Mucosa of descending colon (tissue), 3 donors: Measurements from ENCODE around the gene TBRG4. TPM values are rescaled to one million over a fixed set of nuclear protein-coding genes. Genes with fewer than 3 reads are reported as not detected.

Experiments
- ATAC-seq: fragments of 200-7000 bp; cut with Tn5 transposase; one replicate; pipeline ENCODE4 v1.9.1; 2020; ENCODE audit warnings: mild to moderate bottlenecking, moderate library complexity
- DNase-seq, 3 donors: peaks; one replicate each; pipeline ENCODE4 v3.0.0-alpha.2; 2020
- H3K36me3 ChIP-seq: fragments of 200-600 bp; one replicate; pipeline ENCODE4 v1.8.0; 2021; ENCODE audit warnings: low read depth, mild to moderate bottlenecking
- H3K4me1 ChIP-seq: fragments of 200-600 bp; one replicate; pipeline ENCODE4 v1.8.0; 2021; ENCODE audit warnings: low read depth, mild to moderate bottlenecking
- H3K4me3 ChIP-seq: fragments of 200-600 bp; one replicate; pipeline ENCODE4 v1.8.0; 2021; ENCODE audit warnings: mild to moderate bottlenecking
- H3K9me3 ChIP-seq: fragments of 200-600 bp; one replicate; pipeline ENCODE4 v1.8.0; 2021; ENCODE audit warnings: mild to moderate bottlenecking
- intact Hi-C, 2 donors: fragments of 100-400 bp; cut with DNase I in 1 of 2; cut with micrococcal nuclease in 1 of 2; formaldehyde crosslinking; loops; one replicate each; pipeline versions ENCODE4 v1.11.0 to v1.11.1; 2022; cut with DNase I, micrococcal nuclease
- total RNA-seq, 3 donors: library from RNA; stranded (reverse); fragmentation: NEBNext Ultra II Directional in 2 of 3; extraction: Animal tissue kit (Norgen Biotek cat#: 25700) in 2 of 3; gene quantifications; one replicate each; pipeline versions ENCODE4 v1.2.1 to v1.2.4, GENCODE V29; 2021 to 2023
- TF ChIP-seq, protein P1 (sequence below): fragments of 200-600 bp; IDR thresholded peaks from one replicate; pipeline ENCODE4 v1.8.0; 2022; ENCODE audit warnings: antibody characterized with exemption, mild to moderate bottlenecking
- donor health status: DM: no; HTN: no; CAD: no; lungs with moderate emphysema.
- donor health status: DM: no; HTN: no; CAD: no.
- donor health status: DM: no; HTN: yes; CAD: no.

Gene TBRG4
- total RNA-seq, 3 donors from 2014 or later: 84.0 to 122 (median 85.6) TPM

DNA sequence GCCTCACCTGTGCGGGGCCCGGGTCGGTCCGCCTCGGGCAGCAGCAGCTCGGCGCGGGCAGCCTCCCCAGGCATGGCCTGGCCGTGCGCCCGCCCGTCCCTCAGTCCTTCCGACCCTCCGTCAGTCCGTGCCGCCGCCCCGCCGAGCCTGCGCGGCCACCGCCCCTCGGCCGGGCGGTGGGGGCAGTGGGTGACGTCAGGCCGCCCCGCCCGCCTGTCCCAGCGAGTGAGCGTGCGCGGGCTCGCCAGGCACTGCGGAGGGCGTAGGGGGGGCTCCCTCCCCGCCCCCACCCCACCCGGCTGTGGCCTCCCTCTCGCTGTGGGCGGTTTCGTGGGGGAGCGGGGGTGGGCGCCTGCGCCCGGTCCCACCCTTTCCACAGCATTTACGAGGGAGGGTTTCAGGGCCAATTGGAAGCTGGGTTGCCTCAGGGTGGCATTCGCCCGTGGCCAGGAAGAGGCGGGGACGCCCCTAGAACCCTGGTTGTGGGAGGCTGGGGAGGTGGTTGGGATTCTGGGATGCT lies 22.6 kb downstream of the TBRG4 start, which contains the start of gene NACAD:
Gene NACAD (minus strand): TSS at position 149 of the 520 bp plus-strand sequence. CDS start 75 bp downstream, at position 74.
- TF ChIP-seq, protein P1, sequence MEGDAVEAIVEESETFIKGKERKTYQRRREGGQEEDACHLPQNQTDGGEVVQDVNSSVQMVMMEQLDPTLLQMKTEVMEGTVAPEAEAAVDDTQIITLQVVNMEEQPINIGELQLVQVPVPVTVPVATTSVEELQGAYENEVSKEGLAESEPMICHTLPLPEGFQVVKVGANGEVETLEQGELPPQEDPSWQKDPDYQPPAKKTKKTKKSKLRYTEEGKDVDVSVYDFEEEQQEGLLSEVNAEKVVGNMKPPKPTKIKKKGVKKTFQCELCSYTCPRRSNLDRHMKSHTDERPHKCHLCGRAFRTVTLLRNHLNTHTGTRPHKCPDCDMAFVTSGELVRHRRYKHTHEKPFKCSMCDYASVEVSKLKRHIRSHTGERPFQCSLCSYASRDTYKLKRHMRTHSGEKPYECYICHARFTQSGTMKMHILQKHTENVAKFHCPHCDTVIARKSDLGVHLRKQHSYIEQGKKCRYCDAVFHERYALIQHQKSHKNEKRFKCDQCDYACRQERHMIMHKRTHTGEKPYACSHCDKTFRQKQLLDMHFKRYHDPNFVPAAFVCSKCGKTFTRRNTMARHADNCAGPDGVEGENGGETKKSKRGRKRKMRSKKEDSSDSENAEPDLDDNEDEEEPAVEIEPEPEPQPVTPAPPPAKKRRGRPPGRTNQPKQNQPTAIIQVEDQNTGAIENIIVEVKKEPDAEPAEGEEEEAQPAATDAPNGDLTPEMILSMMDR: no peak
- H3K36me3 ChIP-seq: no peaks in the 10 kb centered on the region
- H3K4me1 ChIP-seq: no peaks in the 10 kb centered on the region
- H3K9me3 ChIP-seq: no peaks in the 10 kb centered on the region
- ATAC-seq: peak; percentile 69
- no peak within 1 kb of the TSS for H3K4me3 ChIP-seq
- intact Hi-C loops: no loop called here
- DNase-seq: peak; percentile 23 to 50 (median 46)

DNA sequence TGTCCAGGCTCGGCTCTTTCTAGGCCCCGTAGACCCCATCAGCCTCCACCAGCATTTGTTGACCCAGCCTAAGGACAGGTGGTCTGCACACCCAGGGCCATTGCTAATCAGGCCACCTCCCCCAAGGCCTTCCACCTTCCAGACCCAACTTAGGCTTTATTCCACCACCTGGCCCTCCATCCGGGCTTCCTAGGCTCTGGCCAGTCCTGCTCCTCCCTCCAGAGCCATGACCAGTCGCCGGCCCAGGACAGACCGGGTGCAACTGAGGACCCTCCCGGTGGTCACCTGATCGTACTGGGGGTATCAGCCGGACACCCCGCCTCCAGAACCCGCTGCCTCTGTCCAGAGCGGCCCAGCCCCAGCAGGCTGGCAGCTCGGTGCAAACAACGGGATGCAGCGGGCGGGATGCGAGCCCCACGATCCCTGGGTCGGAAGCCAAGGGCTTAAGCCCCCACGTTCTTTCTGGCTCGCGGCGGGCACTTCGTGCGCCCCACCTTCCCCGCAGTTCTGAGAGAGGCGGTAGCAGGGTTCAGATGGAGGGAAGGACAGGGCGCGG lies 23.3 kb downstream of the TBRG4 start:
- Histone ChIP-seq H3K4me1 (no peaks in the 10 kb centered on the region), H3K36me3 (no peaks in the 10 kb centered on the region), H3K4me3 (no peak overlapping the region), H3K9me3 (no peaks in the 10 kb centered on the region)
- TF ChIP-seq, protein P1: no peak
- intact Hi-C loops: no loop called here
- ATAC-seq (no peak), DNase-seq (no peak)

DNA sequence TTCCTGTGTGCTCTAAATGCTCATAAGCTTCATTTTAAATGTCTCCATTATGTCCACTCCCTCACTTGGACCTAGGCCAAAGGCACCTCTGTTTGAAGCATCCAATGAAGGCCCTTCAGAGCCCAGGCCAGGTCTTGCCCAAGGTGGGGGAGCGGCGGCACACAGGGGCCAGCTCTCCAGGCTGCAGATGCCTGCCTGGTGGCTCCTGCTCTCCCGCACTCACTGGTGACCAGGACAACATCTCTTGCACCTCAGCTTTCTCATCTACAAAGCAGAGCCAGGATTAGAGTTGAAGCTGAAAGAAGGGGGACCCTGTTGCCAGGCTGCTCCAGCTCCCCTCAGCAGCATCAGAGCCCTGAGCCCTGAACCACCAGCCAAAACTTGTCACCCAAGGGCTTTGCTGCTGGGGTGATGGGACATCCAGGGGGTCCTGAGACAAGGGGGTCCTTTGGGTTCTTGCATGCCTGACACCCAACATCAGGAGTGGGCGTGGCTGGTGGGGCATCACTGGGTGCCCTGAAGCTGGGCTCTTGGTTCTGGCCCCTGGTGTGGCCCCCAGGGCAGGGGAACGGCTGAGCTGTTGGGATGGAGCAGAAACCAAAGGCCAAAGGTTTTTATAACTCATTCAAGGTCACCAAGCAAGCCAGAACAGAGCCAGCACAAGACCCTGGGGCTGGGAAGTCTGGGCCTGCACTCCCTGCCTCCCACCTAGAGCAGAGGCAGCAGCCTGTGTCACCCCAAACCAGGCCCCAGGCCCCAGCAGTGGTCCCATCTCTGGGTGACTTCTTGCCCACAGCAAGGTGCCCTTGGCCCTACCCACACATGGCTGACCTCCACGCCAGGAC lies 24.0 kb downstream of the TBRG4 start:
- Histone ChIP-seq H3K36me3 (no peaks in the 10 kb centered on the region), H3K9me3 (no peaks in the 10 kb centered on the region), H3K4me3 (no peak overlapping the region), H3K4me1 (no peaks in the 10 kb centered on the region)
- ATAC-seq (no peak), DNase-seq (no peak)
- TF ChIP-seq, protein P1: no peak
- intact Hi-C loops: no loop called here

DNA sequence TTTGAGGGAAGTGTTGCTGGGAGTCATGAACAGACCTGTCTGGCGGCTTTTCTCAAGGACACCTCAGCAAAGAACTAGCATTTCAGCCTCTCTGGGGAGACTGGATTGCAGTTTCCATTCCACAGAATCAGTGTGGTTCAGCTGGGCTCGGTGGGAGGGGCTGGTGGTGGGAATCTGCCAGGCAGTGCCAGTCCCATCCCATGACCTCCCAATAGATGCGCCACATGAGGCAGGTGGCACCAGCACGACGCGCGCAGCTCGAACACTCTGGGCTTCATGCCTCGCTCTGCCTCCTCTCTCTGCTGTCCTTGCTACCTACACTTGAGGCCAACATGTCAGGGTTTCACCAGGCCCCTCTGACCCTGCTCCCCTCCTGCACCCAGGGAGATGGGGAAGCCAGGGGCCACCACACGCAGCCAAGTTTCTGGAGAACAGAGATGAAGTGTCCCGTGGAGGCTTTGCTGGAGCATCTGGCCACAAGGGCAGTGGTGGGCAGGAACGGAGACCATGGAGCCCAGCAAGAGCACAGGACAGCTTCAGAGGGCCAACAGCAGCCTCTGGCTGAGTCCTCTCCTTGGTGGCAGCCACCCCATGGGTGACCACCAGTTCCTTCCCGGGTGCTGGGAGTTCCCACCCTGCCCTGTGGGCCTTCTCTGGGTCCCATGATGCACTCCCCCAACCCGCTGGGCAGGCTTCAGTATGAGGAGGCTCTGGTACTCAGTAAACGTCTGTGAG lies 25.0 kb downstream of the TBRG4 start:
- no peak for DNase-seq

DNA sequence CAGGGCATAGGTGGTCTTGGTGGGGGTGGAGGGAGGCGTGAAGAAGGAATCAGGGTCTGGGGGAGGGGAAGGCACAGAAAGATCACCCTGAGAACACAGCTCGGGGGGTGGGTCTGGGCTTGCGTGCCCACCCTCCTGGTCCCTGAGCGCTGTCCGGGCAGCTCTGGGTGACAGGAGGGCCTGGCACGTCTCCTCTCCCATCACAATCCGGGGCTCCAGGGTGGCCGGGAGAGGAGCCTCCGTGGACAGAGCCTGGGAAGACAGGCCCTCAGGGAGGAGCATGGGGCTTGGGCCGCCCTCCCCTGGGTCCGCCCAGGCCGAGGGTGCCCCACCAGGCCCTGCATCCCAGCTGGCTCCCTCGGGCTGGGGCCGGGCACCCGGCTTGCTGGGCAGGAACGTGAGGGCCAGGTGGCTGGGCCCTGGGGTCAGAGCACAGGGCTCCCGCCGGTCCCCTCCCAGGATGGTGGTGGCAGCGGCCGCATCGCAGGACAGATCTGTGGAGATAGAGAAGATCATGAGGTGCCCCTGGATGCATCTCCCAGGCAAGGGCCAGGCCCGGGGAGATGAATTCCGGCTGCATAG lies 25.8 kb downstream of the TBRG4 start:
- ATAC-seq: no peak
- TF ChIP-seq, protein P1: no peak
- no peak for DNase-seq
- Histone ChIP-seq H3K4me3 (no peak overlapping the region), H3K36me3 (no peaks in the 10 kb centered on the region), H3K9me3 (no peaks in the 10 kb centered on the region), H3K4me1 (no peaks in the 10 kb centered on the region)
- intact Hi-C loops: no loop called here

More for the DNA sequence above, 25.0 kb downstream of the TBRG4 start:
- intact Hi-C loops: no loop called here
- TF ChIP-seq, protein P1: no peak
- no peaks in the 10 kb centered on the region for H3K36me3 ChIP-seq
- H3K4me1 ChIP-seq: no peaks in the 10 kb centered on the region
- H3K9me3 ChIP-seq: no peaks in the 10 kb centered on the region
- no peak overlapping the region for H3K4me3 ChIP-seq
- ATAC-seq: no peak
